ENCODE measurements around the gene IL27RA.

DNA sequence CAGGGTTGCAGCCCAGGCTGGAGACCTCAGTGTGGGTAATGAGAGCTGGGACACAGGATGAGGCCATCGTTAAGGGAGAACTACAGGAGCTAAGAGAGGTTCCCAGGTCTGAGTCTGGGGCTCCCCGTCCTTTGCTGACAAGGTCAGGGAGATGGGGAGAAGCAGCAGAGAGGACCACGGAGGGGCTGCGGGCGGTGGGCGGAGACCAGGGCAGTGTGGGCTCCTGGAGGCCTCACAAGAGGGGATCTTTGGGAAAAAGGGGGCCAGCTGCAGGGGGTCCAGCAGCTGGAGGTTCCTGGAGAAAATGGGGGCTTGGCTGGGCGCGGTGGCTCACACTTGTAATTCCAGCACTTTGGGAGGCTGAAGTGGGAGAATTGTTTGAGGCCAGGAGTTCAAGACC lies 41.5 kb upstream of the IL27RA start:
- TF ChIP-seq POLR2A (IDR thresholded peaks at IDR 0.05; ENCODE audit: low read depth, low read length) (no peak), JUN (IDR thresholded peaks at IDR 0.05; ENCODE audit: borderline replicate concordance, insufficient read depth, insufficient read length, low read depth) (no peak)
- TF ChIP-seq, protein P1, sequence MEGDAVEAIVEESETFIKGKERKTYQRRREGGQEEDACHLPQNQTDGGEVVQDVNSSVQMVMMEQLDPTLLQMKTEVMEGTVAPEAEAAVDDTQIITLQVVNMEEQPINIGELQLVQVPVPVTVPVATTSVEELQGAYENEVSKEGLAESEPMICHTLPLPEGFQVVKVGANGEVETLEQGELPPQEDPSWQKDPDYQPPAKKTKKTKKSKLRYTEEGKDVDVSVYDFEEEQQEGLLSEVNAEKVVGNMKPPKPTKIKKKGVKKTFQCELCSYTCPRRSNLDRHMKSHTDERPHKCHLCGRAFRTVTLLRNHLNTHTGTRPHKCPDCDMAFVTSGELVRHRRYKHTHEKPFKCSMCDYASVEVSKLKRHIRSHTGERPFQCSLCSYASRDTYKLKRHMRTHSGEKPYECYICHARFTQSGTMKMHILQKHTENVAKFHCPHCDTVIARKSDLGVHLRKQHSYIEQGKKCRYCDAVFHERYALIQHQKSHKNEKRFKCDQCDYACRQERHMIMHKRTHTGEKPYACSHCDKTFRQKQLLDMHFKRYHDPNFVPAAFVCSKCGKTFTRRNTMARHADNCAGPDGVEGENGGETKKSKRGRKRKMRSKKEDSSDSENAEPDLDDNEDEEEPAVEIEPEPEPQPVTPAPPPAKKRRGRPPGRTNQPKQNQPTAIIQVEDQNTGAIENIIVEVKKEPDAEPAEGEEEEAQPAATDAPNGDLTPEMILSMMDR (IDR thresholded peaks at IDR 0.05; ENCODE audit: extremely low read depth in 1 of 2, insufficient read depth in 1 of 2, low read depth in 1 of 2, low read length in 2 of 2) = no peak

Measured in endothelial cell of umbilical vein (primary cell).